A549 treated with DMSO at 1 μM for 4 hours (cell line): ENCODE results near the gene GNG10. TPM values are rescaled to one million over a fixed set of nuclear protein-coding genes. Genes with fewer than 3 reads are reported as not detected.

Experiments
- total RNA-seq: library from RNA; stranded (reverse); fragments of 200-300 nt; extraction: Qiagen RNA extraction; gene quantifications from 5 replicates; pipeline ENCODE4 v1.2.3, GENCODE V29; 2022; ENCODE audit warnings: low read depth

The GNG10 gene
- total RNA-seq = 58.2 to 72.1 TPM (median 63.6 TPM) in 5 replicates

GRCh38 chr9:111661150-111661801, at the start of gene GNG10:
TSS of gene GNG10 (plus strand) at chr9:111661605. CDS start at chr9:111661635, 30 bp downstream.

GRCh38 chr9:111631214-111631971, 30.0 kb upstream of the GNG10 start, which contains the start of gene DNAJC25:
TSS of gene DNAJC25 (plus strand) at chr9:111631334. CDS start at chr9:111631408, 74 bp downstream.

Other genes with a start within 250 kb of the GNG10 start
- 38.9 to 45.6 TPM (median 44.1 TPM) in 5 replicates for gene ECPAS, start 177.2 kb upstream of the GNG10 start, total RNA-seq
- gene ZNF483, start 136.4 kb upstream of the GNG10 start, total RNA-seq = 0.62 to 1.7 TPM (median 0.76 TPM) in 5 replicates
- gene PTGR1, start 62.0 kb upstream of the GNG10 start, total RNA-seq = 352 to 392 TPM (median 380 TPM) in 5 replicates
- gene DNAJC25, start 30.3 kb upstream of the GNG10 start, total RNA-seq = 10.0 to 12.4 TPM (median 11.9 TPM) in 5 replicates
- gene SHOC1, start 133.3 kb downstream of the GNG10 start, total RNA-seq = 0.07 TPM in 1 of 5 replicates, not detected in the others
- gene UGCG, start 235.2 kb downstream of the GNG10 start, total RNA-seq = 18.3 to 22.2 TPM (median 19.0 TPM) in 5 replicates